MCF 10A (cell line): Measurements from ENCODE around the gene CFAP97D2. TPM values are rescaled to one million over a fixed set of nuclear protein-coding genes. Genes with fewer than 3 reads are reported as not detected.
"Not testable (repeated sequence)": the region's sequence is repeated elsewhere in the genome, so short reads cannot be mapped to it uniquely, and the experiment has no call there.

Experiments
- BruUV-seq: library from RNA; stranded (reverse); fragments of 400-500 nt; replicated peaks from 2 replicates; lab custom pipeline; 2021; lab: Mats Ljungman, UMichigan
- CTCF ChIA-PET: fragments of 300-600 bp; sonication (Branson Sonifier 250); formaldehyde crosslinking; extraction: SDS; loops from one replicate; lab custom pipeline; 2021; ENCODE audit warnings: antibody characterized with exemption, inconsistent platforms; lab: Yijun Ruan, JAX
- POLR2A ChIA-PET: fragments of 300-600, 350-650 bp; sonication (Branson Sonifier 250); formaldehyde crosslinking; extraction: SDS; loops from one replicate; lab custom pipeline; 2020; ENCODE audit warnings: antibody characterized with exemption, inconsistent platforms; lab: Yijun Ruan, JAX
- DNase-seq: peaks from one replicate; pipeline ENCODE4 v3.0.0-alpha.2; 2018; ENCODE audit not compliant: unreplicated experiment
- H3K27ac Mint-ChIP-seq: one replicate; pipeline ENCODE4 v1.8.0; 2022; ENCODE audit warnings: mild to moderate bottlenecking, low read depth, mixed read lengths; ENCODE audit not compliant: unreplicated experiment
- H3K27me3 Mint-ChIP-seq: one replicate; pipeline ENCODE4 v1.8.0; 2022; ENCODE audit warnings: mixed read lengths; ENCODE audit not compliant: insufficient read depth, unreplicated experiment
- H3K36me3 Mint-ChIP-seq: one replicate; pipeline ENCODE4 v1.8.0; 2022; ENCODE audit warnings: mild to moderate bottlenecking, moderate library complexity, mixed read lengths; ENCODE audit not compliant: insufficient read depth, unreplicated experiment
- H3K4me1 Mint-ChIP-seq: one replicate; pipeline ENCODE4 v1.8.0; 2022; ENCODE audit warnings: mixed read lengths; ENCODE audit not compliant: insufficient read depth, unreplicated experiment
- H3K4me3 Mint-ChIP-seq: one replicate; pipeline ENCODE4 v1.8.0; 2022; ENCODE audit warnings: mild to moderate bottlenecking, moderate library complexity, mixed read lengths; ENCODE audit not compliant: unreplicated experiment
- H3K9me3 Mint-ChIP-seq: one replicate; pipeline ENCODE4 v1.8.0; 2022; ENCODE audit warnings: mixed read lengths; ENCODE audit not compliant: unreplicated experiment
- intact Hi-C: fragments of 100-400 bp; cut with micrococcal nuclease; formaldehyde crosslinking; loops from 2 replicates; pipeline ENCODE4 v1.14.1; 2022
- total RNA-seq: library from RNA; stranded (reverse); gene quantifications from 2 replicates; pipeline ENCODE4 v1.2.3, GENCODE V29; 2022
- TF ChIP-seq, protein P1 (sequence below): fragments of 200-600 bp; IDR thresholded peaks from one replicate; pipeline ENCODE4 v1.8.0; 2022; ENCODE audit warnings: antibody characterized with exemption, mild to moderate bottlenecking; ENCODE audit not compliant: unreplicated experiment

The CFAP97D2 gene
- total RNA-seq, 1 experiment from 2014 or later, result not detected

DNA sequence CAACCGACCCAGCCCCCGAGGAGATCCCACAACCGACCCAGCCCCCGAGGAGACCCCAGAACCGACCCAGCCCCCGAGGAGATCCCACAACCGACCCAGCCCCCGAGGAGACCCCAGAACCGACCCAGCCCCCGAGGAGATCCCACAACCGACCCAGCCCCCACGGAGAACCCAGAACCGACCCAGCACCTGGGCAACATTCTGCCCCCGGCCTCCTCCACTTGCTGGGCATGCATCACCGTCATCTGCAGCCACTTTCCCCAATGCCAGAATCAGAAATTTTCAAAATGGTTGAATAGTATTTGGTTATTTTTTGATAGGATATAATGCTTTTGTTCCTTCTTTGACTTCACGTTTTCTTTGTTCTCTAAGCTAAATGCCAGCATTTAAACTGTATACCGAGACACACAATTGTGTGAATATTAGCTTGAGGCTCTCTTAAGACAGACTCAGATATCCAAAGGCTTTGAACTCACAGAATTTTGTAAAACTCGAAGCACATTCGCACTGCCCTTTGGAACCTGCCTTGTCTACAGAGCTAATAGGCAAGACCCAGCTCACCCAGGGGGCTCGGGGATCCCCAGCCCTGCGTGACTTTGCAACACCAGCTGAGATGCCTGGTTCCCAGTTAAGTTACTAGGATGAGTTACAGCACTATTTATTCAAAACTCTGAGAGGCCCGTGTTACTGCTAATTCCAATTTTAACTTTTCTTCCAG lies 31.1 kb upstream of the CFAP97D2 start:
- H3K27ac Mint-ChIP-seq, result no peak overlapping the region
- TF ChIP-seq, protein P1, sequence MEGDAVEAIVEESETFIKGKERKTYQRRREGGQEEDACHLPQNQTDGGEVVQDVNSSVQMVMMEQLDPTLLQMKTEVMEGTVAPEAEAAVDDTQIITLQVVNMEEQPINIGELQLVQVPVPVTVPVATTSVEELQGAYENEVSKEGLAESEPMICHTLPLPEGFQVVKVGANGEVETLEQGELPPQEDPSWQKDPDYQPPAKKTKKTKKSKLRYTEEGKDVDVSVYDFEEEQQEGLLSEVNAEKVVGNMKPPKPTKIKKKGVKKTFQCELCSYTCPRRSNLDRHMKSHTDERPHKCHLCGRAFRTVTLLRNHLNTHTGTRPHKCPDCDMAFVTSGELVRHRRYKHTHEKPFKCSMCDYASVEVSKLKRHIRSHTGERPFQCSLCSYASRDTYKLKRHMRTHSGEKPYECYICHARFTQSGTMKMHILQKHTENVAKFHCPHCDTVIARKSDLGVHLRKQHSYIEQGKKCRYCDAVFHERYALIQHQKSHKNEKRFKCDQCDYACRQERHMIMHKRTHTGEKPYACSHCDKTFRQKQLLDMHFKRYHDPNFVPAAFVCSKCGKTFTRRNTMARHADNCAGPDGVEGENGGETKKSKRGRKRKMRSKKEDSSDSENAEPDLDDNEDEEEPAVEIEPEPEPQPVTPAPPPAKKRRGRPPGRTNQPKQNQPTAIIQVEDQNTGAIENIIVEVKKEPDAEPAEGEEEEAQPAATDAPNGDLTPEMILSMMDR, result no peak
- ChIA-PET POLR2A (no interaction called here), CTCF (interaction anchor here (0.6 kb wide), 1 partner anchor 14 kb away, joined by 3 read pairs; no protein-coding TSS in a partner anchor)
- no peaks in the 10 kb centered on the region for H3K9me3 Mint-ChIP-seq
- intact Hi-C loops, result no loop called here
- peaks cover 5% of the 10 kb centered on the region for H3K4me1 Mint-ChIP-seq
- BruUV-seq, result no TSS peak
- no peaks in the 10 kb centered on the region for H3K36me3 Mint-ChIP-seq
- peaks cover 10% of the 10 kb centered on the region for H3K27me3 Mint-ChIP-seq
- no peak overlapping the region for H3K4me3 Mint-ChIP-seq
- DNase-seq, result no peak

DNA sequence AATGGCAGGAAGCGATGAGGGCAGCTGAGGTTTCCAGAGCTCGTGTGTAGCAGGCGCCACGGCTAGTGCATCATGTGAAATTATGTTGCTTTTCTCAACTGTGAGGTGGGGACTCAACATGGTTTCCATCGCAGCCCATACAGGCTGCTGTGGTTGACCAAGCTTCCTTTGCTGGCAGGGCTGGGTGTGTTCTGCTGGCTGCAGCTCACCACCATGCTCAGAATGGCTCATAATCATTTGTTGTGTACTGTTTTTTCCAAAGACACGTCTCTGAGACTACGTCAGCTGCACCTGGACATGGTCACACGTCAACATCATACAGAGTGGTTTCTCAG lies 30.6 kb upstream of the CFAP97D2 start:
- POLR2A ChIA-PET, result no interaction called here
- intact Hi-C loops, result no loop called here
- peaks cover 4% of the 10 kb centered on the region for H3K9me3 Mint-ChIP-seq
- CTCF ChIA-PET, result no interaction called here
- TF ChIP-seq, protein P1, result no peak
- H3K4me1 Mint-ChIP-seq, result peaks cover 5% of the 10 kb centered on the region
- H3K36me3 Mint-ChIP-seq, result no peaks in the 10 kb centered on the region
- no peak overlapping the region for H3K27ac Mint-ChIP-seq
- peaks cover 10% of the 10 kb centered on the region for H3K27me3 Mint-ChIP-seq
- no peak for DNase-seq
- H3K4me3 Mint-ChIP-seq, result no peak overlapping the region
- BruUV-seq, result no TSS peak

DNA sequence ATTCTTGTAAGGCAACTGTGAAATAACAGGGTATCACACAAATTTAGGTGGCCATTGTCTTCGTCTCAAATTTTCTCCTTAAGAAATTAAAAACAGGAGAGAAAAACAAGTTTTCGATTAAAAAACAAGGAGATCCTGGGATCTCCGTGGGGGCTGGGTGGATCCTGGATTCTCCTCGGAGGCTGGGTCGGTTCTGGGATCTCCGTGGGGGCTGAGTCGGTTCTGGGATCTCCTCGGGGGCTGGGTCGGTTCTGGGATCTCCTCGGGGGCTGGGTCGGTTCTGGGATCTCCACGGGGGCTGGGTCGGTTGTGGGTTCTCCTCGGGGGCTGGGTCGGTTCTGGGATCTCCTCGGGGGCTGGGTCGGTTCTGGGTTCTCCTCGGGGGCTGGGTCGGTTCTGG lies 30.2 kb upstream of the CFAP97D2 start:
- H3K36me3 Mint-ChIP-seq, DNase-seq, H3K27ac Mint-ChIP-seq, H3K4me1 Mint-ChIP-seq, BruUV-seq, CTCF ChIA-PET, H3K9me3 Mint-ChIP-seq, intact Hi-C loops, H3K4me3 Mint-ChIP-seq, POLR2A ChIA-PET: not testable (repeated sequence)
- H3K27me3 Mint-ChIP-seq, result peaks cover 10% of the 10 kb centered on the region

DNA sequence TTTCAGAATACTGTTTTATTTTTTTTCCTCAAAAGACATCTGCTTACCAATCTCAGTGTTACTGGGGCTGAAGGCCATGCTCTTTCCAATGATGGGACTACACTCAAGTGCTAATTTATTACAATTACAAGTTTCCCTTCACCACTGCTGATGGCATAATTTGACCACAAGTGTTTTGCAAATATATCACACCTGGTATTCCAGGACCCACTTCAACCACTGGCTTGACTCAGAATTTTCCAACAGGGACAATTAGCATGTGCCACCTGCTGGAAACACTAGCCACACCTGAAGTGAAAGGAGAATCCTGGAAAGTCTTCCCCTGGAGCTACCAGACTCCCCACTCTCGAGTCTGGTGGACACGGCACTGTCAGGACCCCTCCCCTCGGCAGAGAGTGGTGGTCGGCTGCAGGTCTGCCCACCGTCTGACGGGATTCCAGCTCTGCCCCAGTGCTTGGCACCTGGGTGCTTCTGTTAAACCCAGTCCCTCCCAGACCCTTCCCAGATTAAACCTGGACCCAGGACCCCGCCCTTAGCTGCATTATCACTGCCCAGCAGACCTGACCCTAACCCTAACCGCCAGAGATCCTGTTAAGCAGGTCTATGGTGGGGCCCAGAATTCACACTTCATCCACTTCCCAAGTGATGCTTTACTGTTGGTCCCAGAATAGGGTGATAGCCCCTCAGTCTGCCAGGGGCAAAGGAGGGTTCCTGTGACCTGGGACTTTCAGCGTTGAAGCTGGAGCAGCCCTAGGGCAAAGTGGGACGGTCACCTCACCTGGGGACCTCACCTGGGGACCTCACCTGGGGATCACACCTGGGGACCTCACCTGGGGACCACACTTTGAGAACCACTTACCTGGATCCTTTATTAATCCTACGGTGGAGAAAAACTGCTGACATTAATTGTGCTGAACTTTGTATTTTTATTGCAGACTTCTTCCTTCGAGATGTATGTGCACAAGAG lies 29.0 kb upstream of the CFAP97D2 start:
- Mint-ChIP-seq H3K27ac (no peak overlapping the region), H3K4me1 (peaks cover 5% of the 10 kb centered on the region), H3K4me3 (no peak overlapping the region), H3K36me3 (no peaks in the 10 kb centered on the region), H3K27me3 (peaks cover 10% of the 10 kb centered on the region), H3K9me3 (peaks cover 10% of the 10 kb centered on the region)
- intact Hi-C loops, result loop anchor here (5.0 to 10.0 kb wide), 2 partner anchors 77 to 195 kb away; no protein-coding TSS in a partner anchor
- CTCF ChIA-PET, result no interaction called here
- TF ChIP-seq, protein P1, result no peak
- BruUV-seq, result no TSS peak
- POLR2A ChIA-PET, result no interaction called here
- no peak for DNase-seq
